ENCODE measurements around the gene LOXL4. TPM values are rescaled to one million over a fixed set of nuclear protein-coding genes. Genes with fewer than 3 reads are reported as not detected.

LOXL4 gene
- polyA plus RNA-seq, 3 donors = 0.03 to 0.05 TPM; not detected in 1

- Histone ChIP-seq H3K4me2 (replicated peaks; ENCODE audit: extremely low read depth, low read length, poor library complexity, severe bottlenecking) (no peak overlapping the region), H2AFZ (ENCODE audit: insufficient read depth, low read depth, low read length, poor library complexity, severe bottlenecking) (no peak overlapping the region), H3K27ac (ENCODE audit: low read depth in 1 of 2, low read length in 2 of 2) (no peak overlapping the region), H3K36me3 (replicated peaks in 1 of 2; ENCODE audit: control insufficient read depth in 1 of 2, insufficient read depth in 2 of 2, low read length in 2 of 2) (peaks cover 5 to 28% of the 10 kb centered on the region in 2 donors), H3K27me3 (ENCODE audit: control insufficient read depth in 2 of 2, insufficient read depth in 2 of 2, low read length in 2 of 2) (no peaks in the 10 kb centered on the region), H3K4me3 (replicated peaks in 1 of 3; ENCODE audit: low read depth in 2 of 3, low read length in 3 of 3) (no peak overlapping the region), H3K9me3 (replicated peaks in 1 of 2; ENCODE audit: control insufficient read depth in 1 of 2, insufficient read depth in 1 of 2, low read length in 2 of 2) (no peaks in the 10 kb centered on the region), H3K9ac (ENCODE audit: insufficient read depth, low read length, poor library complexity, severe bottlenecking) (no peak overlapping the region), H3K4me1 (ENCODE audit: control insufficient read depth in 1 of 2, insufficient read depth in 2 of 2, low read length in 2 of 2) (no peaks in the 10 kb centered on the region), H4K20me1 (ENCODE audit: insufficient read depth, low read length) (peaks cover 96% of the 10 kb centered on the region), H3K79me2 (ENCODE audit: insufficient read depth, low read length) (peaks cover 35% of the 10 kb centered on the region)
- Mint-ChIP-seq H3K4me1 (no peaks in the 10 kb centered on the region), H3K9me3 (no peaks in the 10 kb centered on the region), H3K27ac (peak overlapping the region in 1 of 7 donors; percentile 60), H3K4me3 (no peak overlapping the region), H3K36me3 (peaks cover 17 to 20% of the 10 kb centered on the region in 2 donors), H3K27me3 (ENCODE audit: low read depth in 3 of 3) (no peaks in the 10 kb centered on the region)
- WGBS (ENCODE audit: insufficient coverage) = 100% methylated on average over 4 of the region's 8 CpGs
- TF ChIP-seq, protein P1, sequence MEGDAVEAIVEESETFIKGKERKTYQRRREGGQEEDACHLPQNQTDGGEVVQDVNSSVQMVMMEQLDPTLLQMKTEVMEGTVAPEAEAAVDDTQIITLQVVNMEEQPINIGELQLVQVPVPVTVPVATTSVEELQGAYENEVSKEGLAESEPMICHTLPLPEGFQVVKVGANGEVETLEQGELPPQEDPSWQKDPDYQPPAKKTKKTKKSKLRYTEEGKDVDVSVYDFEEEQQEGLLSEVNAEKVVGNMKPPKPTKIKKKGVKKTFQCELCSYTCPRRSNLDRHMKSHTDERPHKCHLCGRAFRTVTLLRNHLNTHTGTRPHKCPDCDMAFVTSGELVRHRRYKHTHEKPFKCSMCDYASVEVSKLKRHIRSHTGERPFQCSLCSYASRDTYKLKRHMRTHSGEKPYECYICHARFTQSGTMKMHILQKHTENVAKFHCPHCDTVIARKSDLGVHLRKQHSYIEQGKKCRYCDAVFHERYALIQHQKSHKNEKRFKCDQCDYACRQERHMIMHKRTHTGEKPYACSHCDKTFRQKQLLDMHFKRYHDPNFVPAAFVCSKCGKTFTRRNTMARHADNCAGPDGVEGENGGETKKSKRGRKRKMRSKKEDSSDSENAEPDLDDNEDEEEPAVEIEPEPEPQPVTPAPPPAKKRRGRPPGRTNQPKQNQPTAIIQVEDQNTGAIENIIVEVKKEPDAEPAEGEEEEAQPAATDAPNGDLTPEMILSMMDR (IDR thresholded peaks at IDR 0.05) = no peak
- intact Hi-C loops (cut with micrococcal nuclease) = no loop called here
- no peak for DNase-seq
Measured at GRCh38 chr10:98202378-98202777, 65.6 kb downstream of the LOXL4 start.

DNA sequence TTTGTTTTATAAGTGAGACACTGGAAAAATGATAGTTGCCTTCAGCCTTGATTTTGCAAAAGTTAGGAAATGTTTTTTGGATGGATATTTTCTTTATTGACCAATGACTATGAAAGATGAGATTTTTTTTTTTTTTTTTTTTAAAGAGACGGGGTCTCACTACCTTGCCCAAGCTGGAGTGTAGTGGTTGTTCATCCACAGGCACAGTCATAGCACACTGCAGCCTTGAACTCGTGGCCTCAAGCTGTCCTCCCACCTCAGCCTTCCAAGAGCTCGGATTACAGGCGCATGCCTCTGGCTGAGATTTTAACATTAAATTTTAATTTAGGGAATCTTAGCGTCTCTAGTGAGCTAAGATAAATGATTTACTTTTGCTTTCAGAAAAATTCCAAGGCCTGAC lies 66.2 kb downstream of the LOXL4 start:
- Mint-ChIP-seq H3K4me1 (peaks cover 1% of the 10 kb centered on the region), H3K27me3 (ENCODE audit: low read depth in 3 of 3) (no peaks in the 10 kb centered on the region), H3K27ac (no peak overlapping the region), H3K4me3 (no peak overlapping the region), H3K9me3 (no peaks in the 10 kb centered on the region), H3K36me3 (peaks cover 18 to 22% of the 10 kb centered on the region in 2 donors)
- Histone ChIP-seq H3K4me3 (replicated peaks in 1 of 3; ENCODE audit: low read depth in 2 of 3, low read length in 3 of 3) (no peak overlapping the region), H3K27me3 (ENCODE audit: control insufficient read depth in 2 of 2, insufficient read depth in 2 of 2, low read length in 2 of 2) (no peaks in the 10 kb centered on the region), H2AFZ (ENCODE audit: insufficient read depth, low read depth, low read length, poor library complexity, severe bottlenecking) (no peak overlapping the region), H4K20me1 (ENCODE audit: insufficient read depth, low read length) (peaks cover 97% of the 10 kb centered on the region), H3K27ac (ENCODE audit: low read depth in 1 of 2, low read length in 2 of 2) (no peak overlapping the region), H3K36me3 (replicated peaks in 1 of 2; ENCODE audit: control insufficient read depth in 1 of 2, insufficient read depth in 2 of 2, low read length in 2 of 2) (peaks cover 5 to 26% of the 10 kb centered on the region in 2 donors), H3K4me1 (ENCODE audit: control insufficient read depth in 1 of 2, insufficient read depth in 2 of 2, low read length in 2 of 2) (peaks cover 0 to under 1% of the 10 kb centered on the region in 2 donors), H3K4me2 (replicated peaks; ENCODE audit: extremely low read depth, low read length, poor library complexity, severe bottlenecking) (no peak overlapping the region), H3K9ac (ENCODE audit: insufficient read depth, low read length, poor library complexity, severe bottlenecking) (no peak overlapping the region), H3K9me3 (replicated peaks in 1 of 2; ENCODE audit: control insufficient read depth in 1 of 2, insufficient read depth in 1 of 2, low read length in 2 of 2) (no peaks in the 10 kb centered on the region), H3K79me2 (ENCODE audit: insufficient read depth, low read length) (peaks cover 33% of the 10 kb centered on the region)
- no peak for DNase-seq
- intact Hi-C loops (cut with micrococcal nuclease) = no loop called here
- TF ChIP-seq, protein P1 (IDR thresholded peaks at IDR 0.05) = no peak
- WGBS (ENCODE audit: insufficient coverage) = no CpG with 5 or more reads among the region's 5 CpGs

Other genes starting within 250 kb of the LOXL4 start
- gene CRTAC1, start 237.6 kb downstream of the LOXL4 start, polyA plus RNA-seq = not detected
- gene R3HCC1L, start 133.5 kb downstream of the LOXL4 start, polyA plus RNA-seq = 10 to 100 TPM in 1 of 3 donors, 1 to 10 TPM in 2; 2.6 to 13.8 (median 2.7) TPM
- gene PYROXD2, start 147.0 kb upstream of the LOXL4 start, polyA plus RNA-seq = 10 to 100 TPM in 1 of 3 donors, under 1 TPM in 2; 0.27 to 21.6 (median 1.00) TPM
- 100 to 1,000 TPM in 1 of 3 donors, 10 to 100 TPM in 2; 73.0 to 135 (median 85.2) TPM for gene HPS1, start 178.7 kb upstream of the LOXL4 start, polyA plus RNA-seq